ENCODE measurements around the gene FRMD4A. TPM values are rescaled to one million over a fixed set of nuclear protein-coding genes. Genes with fewer than 3 reads are reported as not detected.
A peak's percentile ranks its signal among the peaks of the same experiment; 100 is the strongest.

FRMD4A gene
- total and polyA plus RNA-seq, 2 of the 4 experiments (the other 2 are of a cell fraction), result 30.3 to 68.8 TPM

GRCh38 chr10:13893926-13894325 lies 436.8 kb downstream of the FRMD4A start:
- CTCF ChIA-PET, result no interaction called here
- H3K9me3 ChIP-seq (ENCODE audit: control insufficient read depth, insufficient read depth, low read length), result no peaks in the 10 kb centered on the region
- H2AFZ ChIP-seq (replicated peaks; ENCODE audit: low read length, poor library complexity), result peak overlapping the region; percentile 86
- no peak overlapping the region for H3K4me3 ChIP-seq (ENCODE audit: insufficient read depth, low read depth, low read length)
- no peak overlapping the region for H3K4me2 ChIP-seq (ENCODE audit: low read depth, low read length)
- POLR2A ChIA-PET (ENCODE audit: unreplicated experiment), result no interaction called here
- H4K5ac ChIP-seq (ENCODE audit: low read depth, low read length), result no peak overlapping the region
- BruUV-seq (replicated peaks), result no TSS peak
- H3K23ac ChIP-seq (ENCODE audit: low read depth, low read length), result peak overlapping the region; percentile 77; the same call in 1 of the 2 replicates
- H3K14ac ChIP-seq (replicated peaks; ENCODE audit: low read depth, low read length), result peak overlapping the region; percentile 72; the same call in 1 of the 2 replicates
- H3K27ac ChIP-seq (ENCODE audit: insufficient read depth, low read length), result no peak overlapping the region
- no peak overlapping the region for H3K18ac ChIP-seq (ENCODE audit: low read depth, low read length)
- ATAC-seq (ENCODE audit: low read depth) (no peak), DNase-seq (peak; percentile 47)
- intact Hi-C loops (cut with micrococcal nuclease) (loop anchor here (5.0 kb wide), 1 partner anchor 107 kb away; no protein-coding TSS in a partner anchor), dilution Hi-C loops (cut with HindIII; ENCODE audit: low sequenced_read_pairs, unreplicated experiment) (no loop called here), in situ Hi-C loops (cut with MboI; ENCODE audit: low sequenced_read_pairs) (no loop called here)
- no peak overlapping the region for H4K91ac ChIP-seq (ENCODE audit: insufficient read depth, low read depth, low read length)
- WGBS, 2 experiments (ENCODE audit: extremely low coverage in 2 of 2, insufficient read length in 1 of 2), result 100% methylated on average over 1 of the region's 4 CpGs; no CpG with 5 or more reads in 1 of the 2 experiments
- no peak overlapping the region for H3K56ac ChIP-seq (ENCODE audit: extremely low read depth, insufficient read depth, low read length)
- no peaks in the 10 kb centered on the region for H3K27me3 ChIP-seq (ENCODE audit: control insufficient read depth, insufficient read depth, low read length)
- peaks cover 21% of the 10 kb centered on the region for H3K9me1 ChIP-seq (ENCODE audit: insufficient read depth, low read length)
- H2AK5ac ChIP-seq (ENCODE audit: low read depth, low read length), result peak overlapping the region; percentile 20
- H3K9ac ChIP-seq (ENCODE audit: low read depth, low read length), result no peak overlapping the region
- peaks cover 16 to 48% of the 10 kb centered on the region in 2 experiments for H3K79me1 ChIP-seq (ENCODE audit: low read depth in 1 of 2, low read length in 2 of 2)
- no peaks in the 10 kb centered on the region for H4K20me1 ChIP-seq (ENCODE audit: insufficient read depth, low read length)
- H2BK20ac ChIP-seq (ENCODE audit: low read depth, low read length), result peak overlapping the region; percentile 41; the same call in 1 of the 2 replicates
- peak overlapping the region in 1 of 2 experiments; percentile 78; a peak in 1 of 4 replicates for H4K8ac ChIP-seq (ENCODE audit: low read depth in 2 of 2, low read length in 2 of 2)
- H3K4me1 ChIP-seq (ENCODE audit: control insufficient read depth, insufficient read depth, low read length), result peaks cover 13% of the 10 kb centered on the region
- peak overlapping the region; percentile 66 for H3K4ac ChIP-seq (ENCODE audit: low read depth, low read length)
- peak overlapping the region; percentile 69 for H2BK120ac ChIP-seq (ENCODE audit: low read depth, low read length)
- H2BK15ac ChIP-seq (ENCODE audit: low read depth, low read length), result peak overlapping the region; percentile 19; the same call in 2 of the 3 replicates
- peak overlapping the region; percentile 80 for H2AK9ac ChIP-seq (replicated peaks; ENCODE audit: low read depth, low read length, poor library complexity)
- no peak for TF ChIP-seq SMC3 (IDR thresholded peaks at IDR 0.05; ENCODE audit: low read depth, low read length)
- TF ChIP-seq MXI1 (IDR thresholded peaks at IDR 0.05; ENCODE audit: borderline replicate concordance, low read depth, low read length), result no peak
- no peak for TF ChIP-seq CEBPB (IDR thresholded peaks at IDR 0.05; ENCODE audit: low read depth, low read length)
- TF ChIP-seq POLR2A (IDR thresholded peaks at IDR 0.05; ENCODE audit: low read depth, low read length), result no peak
- no peak for TF ChIP-seq NFE2L2 (IDR thresholded peaks at IDR 0.05; ENCODE audit: low read depth, low read length)
- TF ChIP-seq ELK1 (IDR thresholded peaks at IDR 0.05; ENCODE audit: borderline replicate concordance, low read depth, low read length), result no peak
- TF ChIP-seq CTCF (conservative IDR thresholded peaks at IDR 0.05; ENCODE audit: low read depth, low read length), result no peak
- no peak for TF ChIP-seq MAZ (IDR thresholded peaks at IDR 0.05; ENCODE audit: borderline replicate concordance, low read depth, low read length)
- TF ChIP-seq RFX5 (IDR thresholded peaks at IDR 0.05; ENCODE audit: low read depth, low read length), result no peak
- no peak for TF ChIP-seq CHD1 (IDR thresholded peaks at IDR 0.05; ENCODE audit: low read depth, low read length)
- no peak for TF ChIP-seq MAFK (IDR thresholded peaks at IDR 0.05; ENCODE audit: low read depth, low read length)
- no peak for TF ChIP-seq RAD21 (IDR thresholded peaks at IDR 0.05; ENCODE audit: low read length)
- no peak for TF ChIP-seq FOS (IDR thresholded peaks at IDR 0.05; ENCODE audit: low read depth, low read length)
- TF ChIP-seq, protein P1, sequence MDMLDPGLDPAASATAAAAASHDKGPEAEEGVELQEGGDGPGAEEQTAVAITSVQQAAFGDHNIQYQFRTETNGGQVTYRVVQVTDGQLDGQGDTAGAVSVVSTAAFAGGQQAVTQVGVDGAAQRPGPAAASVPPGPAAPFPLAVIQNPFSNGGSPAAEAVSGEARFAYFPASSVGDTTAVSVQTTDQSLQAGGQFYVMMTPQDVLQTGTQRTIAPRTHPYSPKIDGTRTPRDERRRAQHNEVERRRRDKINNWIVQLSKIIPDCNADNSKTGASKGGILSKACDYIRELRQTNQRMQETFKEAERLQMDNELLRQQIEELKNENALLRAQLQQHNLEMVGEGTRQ (IDR thresholded peaks at IDR 0.05; ENCODE audit: low read depth, low read length), result no peak
- TF ChIP-seq RCOR1 (IDR thresholded peaks at IDR 0.05; ENCODE audit: insufficient replicate concordance, low read length), result no peak
- no peak for TF ChIP-seq BHLHE40 (IDR thresholded peaks at IDR 0.05; ENCODE audit: low read depth, low read length)
- no peak overlapping the region for H2BK5ac ChIP-seq (ENCODE audit: low read depth, low read length, poor library complexity, severe bottlenecking)
- no peaks in the 10 kb centered on the region for H3K36me3 ChIP-seq (ENCODE audit: control insufficient read depth, insufficient read depth, low read length)

Measured in IMR-90 (cell line).